ENCODE measurements around the gene KASH5. TPM values are rescaled to one million over a fixed set of nuclear protein-coding genes. Genes with fewer than 3 reads are reported as not detected.
A peak's percentile ranks its signal among the peaks of the same experiment; 100 is the strongest.
"Not testable (repeated sequence)": the region's sequence is repeated elsewhere in the genome, so short reads cannot be mapped to it uniquely, and the experiment has no call there.

Gene KASH5
- total RNA-seq, 1 experiment from 2014 or later: not detected

GRCh38 chr19:49436381-49437017 lies 48.5 kb downstream of the KASH5 start:
- no peak for DNase-seq (ENCODE audit: low read depth)

- no peak for DNase-seq (ENCODE audit: low read depth)
Observed at GRCh38 chr19:49437231-49437630, 49.2 kb downstream of the KASH5 start.

DNA sequence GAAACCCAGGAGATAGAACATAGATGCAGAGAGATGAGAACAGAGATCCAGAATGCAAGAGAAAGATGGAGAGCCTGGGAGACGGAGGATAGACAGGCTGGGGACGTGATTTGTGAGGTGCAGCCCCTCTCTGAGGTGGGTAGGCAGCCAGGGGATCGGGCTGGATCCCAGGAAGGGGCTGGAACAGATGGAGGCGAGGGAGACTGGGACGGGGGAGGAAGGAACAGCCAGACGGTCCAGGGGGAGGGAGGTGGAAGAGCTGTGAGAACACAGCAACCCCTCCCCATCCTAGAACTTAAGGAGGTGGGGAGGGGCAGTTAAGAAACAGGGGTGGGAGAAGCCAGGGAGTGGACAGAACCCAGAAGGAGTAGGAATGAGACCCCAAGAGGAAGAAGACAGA lies 50.2 kb downstream of the KASH5 start:
- no peak for DNase-seq (ENCODE audit: low read depth)

GRCh38 chr19:49439836-49440235 lies 51.8 kb downstream of the KASH5 start:
- no peak for DNase-seq (ENCODE audit: low read depth)

DNA sequence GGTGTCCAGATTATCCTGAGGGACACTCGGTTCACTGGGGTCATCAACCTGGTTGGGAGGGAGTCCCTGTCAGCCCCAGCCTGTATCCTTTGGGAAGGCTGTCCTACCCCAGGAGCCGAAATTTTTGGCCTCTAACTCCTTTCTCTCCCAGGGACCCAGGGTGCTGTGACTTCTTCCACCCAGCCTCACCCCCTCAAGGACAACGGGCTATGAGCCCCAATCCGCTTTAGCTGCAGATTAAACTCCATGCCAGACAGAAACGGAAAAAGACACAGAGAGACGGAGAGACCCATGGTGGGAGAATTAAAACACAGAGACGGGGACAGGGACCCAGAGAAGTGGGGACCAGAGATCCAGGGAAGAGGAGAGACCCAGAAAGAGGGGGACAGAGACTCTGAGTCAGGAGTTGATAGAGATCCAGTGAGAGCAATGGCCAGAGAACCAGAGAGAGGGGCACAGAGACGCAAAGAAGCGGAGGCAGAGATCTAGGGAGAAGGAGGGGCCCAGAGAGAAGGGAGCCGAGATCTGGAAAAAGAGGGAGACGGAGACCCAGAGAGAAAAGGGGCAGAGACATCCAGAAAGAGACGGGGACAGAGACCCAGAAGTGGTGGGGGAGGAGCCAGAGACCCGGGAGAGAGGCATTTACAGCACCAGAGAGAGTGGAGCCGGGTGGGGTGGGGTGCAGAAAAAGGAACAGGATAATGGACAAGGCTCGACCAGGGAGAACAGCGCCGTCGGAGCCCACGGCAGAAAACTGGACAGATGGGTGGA lies 52.6 kb downstream of the KASH5 start:
- DNase-seq (ENCODE audit: low read depth): no peak

GRCh38 chr19:49441210-49441959 lies 53.3 kb downstream of the KASH5 start, which contains the start of gene SLC17A7:
Gene SLC17A7 (minus strand): TSS chr19:49441527. CDS start chr19:49441379, 148 bp downstream.
- DNase-seq (ENCODE audit: low read depth): no peak

- DNase-seq (ENCODE audit: low read depth): no peak
Observed at GRCh38 chr19:49441960-49442350, 53.9 kb downstream of the KASH5 start.

DNA sequence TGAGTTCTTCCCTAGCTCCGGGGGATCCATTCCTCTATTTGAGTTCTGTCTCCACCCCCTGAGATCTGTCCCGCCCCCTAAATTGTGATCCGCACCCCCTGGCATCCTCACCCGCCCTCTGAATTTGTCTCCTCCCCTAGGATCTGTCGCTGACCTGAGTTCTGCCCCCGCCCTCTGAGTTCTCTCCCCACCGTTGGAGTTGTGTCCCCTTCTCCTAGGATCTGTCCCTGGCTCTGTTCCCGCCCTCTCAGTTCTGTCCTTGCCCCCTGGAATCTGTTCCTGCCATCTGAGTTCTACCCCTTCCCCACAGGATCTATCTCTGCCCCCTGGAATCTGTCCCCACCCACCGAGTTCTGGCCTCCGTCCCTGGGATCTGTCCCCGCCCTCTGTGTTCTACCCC lies 54.3 kb downstream of the KASH5 start:
- no peak for DNase-seq (ENCODE audit: low read depth)

DNA sequence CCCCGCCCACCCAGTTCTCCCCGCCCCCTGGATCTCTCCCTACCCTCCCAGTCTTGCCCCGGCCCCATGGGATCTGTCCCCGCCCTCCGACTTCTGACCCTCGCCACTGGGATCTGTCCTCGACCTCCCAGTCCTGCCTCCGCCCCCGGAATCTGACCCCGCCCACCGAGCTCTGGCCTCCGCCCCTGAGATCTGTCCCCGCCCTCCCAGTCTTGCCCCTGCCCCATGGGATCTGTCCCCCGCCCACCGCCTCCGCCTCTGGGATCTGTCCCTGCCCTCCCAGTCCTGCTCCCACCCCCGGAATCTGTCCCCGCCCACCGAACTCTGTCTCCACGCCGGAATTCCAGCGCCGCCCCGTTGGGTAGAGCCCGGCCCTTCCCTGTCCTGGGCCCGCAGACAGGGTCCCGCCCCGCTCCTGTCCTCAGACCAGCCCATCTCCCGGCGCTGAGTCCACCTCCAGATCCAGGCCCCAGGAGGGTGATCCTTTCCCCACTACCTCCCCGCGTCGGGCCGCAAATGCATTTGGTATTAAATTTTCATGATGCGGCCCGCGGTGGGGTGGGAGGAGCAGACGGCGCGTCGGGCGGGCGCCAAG lies 54.8 kb downstream of the KASH5 start:
- peak; percentile 73 for DNase-seq (ENCODE audit: low read depth)

DNA sequence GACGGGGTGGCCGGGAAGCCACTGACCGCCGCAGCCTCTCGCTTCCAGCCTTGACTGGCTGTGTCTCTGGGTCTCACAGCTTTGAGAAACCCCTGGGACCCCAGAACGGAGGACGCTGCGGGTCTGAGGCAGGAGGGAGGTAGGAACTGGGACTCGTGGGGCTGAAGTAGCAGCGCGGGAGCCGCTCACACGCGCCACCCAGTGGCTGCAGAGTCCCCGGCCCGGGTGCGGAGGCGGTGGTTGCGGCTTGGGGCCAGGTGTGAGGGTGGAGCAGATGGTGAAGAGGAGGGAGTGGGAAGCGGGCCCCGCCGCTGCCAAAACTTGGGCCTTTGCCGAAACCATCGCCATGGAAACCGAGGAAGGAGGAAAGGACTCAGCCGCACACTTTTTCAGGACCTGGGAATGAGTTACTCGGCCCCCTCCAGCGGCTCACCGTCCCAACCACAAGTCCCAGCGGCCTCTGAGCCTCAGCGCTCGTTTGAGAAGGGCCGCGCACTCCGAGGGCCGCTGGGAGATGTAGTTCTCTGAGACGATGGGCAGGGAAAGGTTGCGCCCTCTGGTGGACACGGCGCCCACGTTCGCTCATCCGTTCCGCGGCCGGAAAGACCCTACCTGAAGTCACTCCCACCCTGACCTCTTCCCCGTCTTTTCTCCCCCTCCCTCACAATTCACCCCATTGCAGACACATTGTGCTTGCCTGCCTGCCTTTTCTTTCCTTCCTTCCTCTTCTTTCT lies 55.5 kb downstream of the KASH5 start:
- DNase-seq (ENCODE audit: low read depth): peak; percentile 92

- DNase-seq (ENCODE audit: low read depth): not testable (repeated sequence)
Observed at GRCh38 chr19:49444100-49444700, 56.2 kb downstream of the KASH5 start.

GRCh38 chr19:49445997-49446396 lies 57.9 kb downstream of the KASH5 start:
- DNase-seq (ENCODE audit: low read depth): no peak

DNA sequence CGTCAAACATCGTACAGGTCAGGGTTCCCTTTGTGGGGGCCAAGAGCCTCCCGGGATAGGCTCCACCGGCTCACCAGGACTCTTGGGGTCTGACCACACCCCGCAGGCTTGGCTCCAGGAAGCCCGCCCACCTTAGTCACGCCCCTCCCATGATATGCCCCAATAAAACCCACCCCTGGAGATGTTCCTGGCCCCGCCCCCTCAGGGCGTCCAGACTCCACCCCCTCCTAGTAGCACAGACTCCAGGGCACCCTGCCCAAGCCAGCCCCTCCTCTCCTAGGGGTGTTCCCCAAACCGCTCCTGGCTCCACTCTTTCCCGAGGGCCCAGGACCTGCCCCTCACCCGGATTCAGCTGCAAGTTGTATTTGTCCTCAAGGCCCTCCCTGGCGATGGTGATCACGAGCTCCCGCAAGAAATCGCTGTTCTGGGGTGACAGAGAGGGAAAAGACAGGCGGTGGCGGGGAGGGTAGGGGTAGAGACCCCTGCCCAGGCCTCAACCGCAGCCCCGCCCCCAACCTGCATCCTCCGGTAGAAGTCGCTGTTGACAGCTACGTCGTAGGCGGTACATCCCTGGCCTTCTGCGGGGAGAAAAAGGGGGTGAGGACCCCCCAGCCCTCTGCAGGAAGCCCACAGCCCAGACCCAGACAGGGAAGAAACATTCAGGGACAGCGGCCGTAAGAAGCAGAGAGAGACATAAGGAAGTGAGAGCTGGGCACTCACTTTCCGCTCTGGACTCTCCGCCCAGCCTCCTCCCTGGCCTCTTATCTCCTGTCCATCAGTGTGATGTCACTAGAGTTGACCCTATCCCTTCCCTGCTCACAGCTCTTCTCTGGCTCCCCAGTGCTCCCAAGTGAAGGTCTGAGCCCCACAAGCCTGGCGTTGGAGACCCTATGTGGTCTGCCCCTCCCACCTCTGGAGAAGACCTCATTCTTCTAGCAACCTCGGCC lies 59.7 kb downstream of the KASH5 start:
- DNase-seq (ENCODE audit: low read depth): no peak

- DNase-seq (ENCODE audit: low read depth): no peak
Observed at GRCh38 chr19:49448432-49448786, 60.4 kb downstream of the KASH5 start.

DNA sequence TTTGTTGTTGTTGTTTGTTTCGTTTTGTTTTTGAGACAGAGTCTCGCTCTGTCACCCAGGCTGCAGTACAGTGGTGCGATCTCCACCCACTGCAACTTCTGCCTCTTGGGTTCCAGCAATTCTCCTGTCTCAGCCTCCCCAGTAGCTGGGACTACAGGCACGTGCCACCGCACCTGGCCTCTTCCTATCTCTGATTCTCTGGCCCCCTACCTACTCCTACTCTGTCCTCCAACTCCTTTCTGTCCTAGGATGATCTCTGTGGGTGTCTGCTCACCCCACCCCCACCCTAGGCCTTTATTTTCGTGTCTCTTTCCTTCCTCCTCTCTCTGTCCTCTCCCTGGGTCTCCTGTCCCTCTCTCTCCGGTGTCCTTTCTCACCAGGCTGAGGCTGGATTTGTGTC lies 62.4 kb downstream of the KASH5 start:
- no peak for DNase-seq (ENCODE audit: low read depth)

GRCh38 chr19:49451430-49452181 lies 63.6 kb downstream of the KASH5 start, which contains the start of gene PIH1D1:
Gene PIH1D1 (minus strand): TSS chr19:49451814. CDS start chr19:49451574, 240 bp downstream.
- peak; percentile 99 for DNase-seq (ENCODE audit: low read depth)

GRCh38 chr19:49453013-49453756 lies 65.1 kb downstream of the KASH5 start, which contains the start of gene ALDH16A1:
Gene ALDH16A1 (plus strand): TSS chr19:49453225. CDS start chr19:49453332, 107 bp downstream.
- DNase-seq (ENCODE audit: low read depth): peak; percentile 96

- no peak for DNase-seq (ENCODE audit: low read depth)
Observed at GRCh38 chr19:49453757-49454240, 65.8 kb downstream of the KASH5 start.
